Purkinje cell (primary cell): ENCODE data around the gene OR5AC2. TPM values are rescaled to one million over a fixed set of nuclear protein-coding genes. Genes with fewer than 3 reads are reported as not detected.

Source experiments
- polyA plus RNA-seq: library from polyadenylated mRNA; unstranded; fragments of >200 nt; fragmentation: Nextera tagmentation; gene quantifications from 2 replicates; pipeline ENCODE4 v1.2.1, GENCODE V29; 2014

The OR5AC2 gene
- not detected in 2 replicates for polyA plus RNA-seq

GRCh38 chr3:98086873-98087272 is at the start of gene OR5AC2:
Gene OR5AC2 (plus strand): TSS chr3:98087173. CDS start chr3:98087173, 0 bp downstream.

GRCh38 chr3:98130421-98130820 is 43.4 kb downstream of the OR5AC2 start, which contains the start of gene OR5H1:
Gene OR5H1 (plus strand): TSS chr3:98130721. CDS start chr3:98132698, 1,977 bp downstream.

Other genes with a start within 250 kb of the OR5AC2 start
- 22.9 and 46.7 TPM in 2 replicates for gene RIOX2, start 114.7 kb upstream of the OR5AC2 start, polyA plus RNA-seq
- gene GABRR3, start 51.9 kb upstream of the OR5AC2 start, polyA plus RNA-seq = not detected in 2 replicates
- gene OR5H1, start 43.5 kb downstream of the OR5AC2 start, polyA plus RNA-seq = not detected in 2 replicates
- 0.07 TPM in 1 of 2 replicates, not detected in the other for gene OR5H14, start 60.3 kb downstream of the OR5AC2 start, polyA plus RNA-seq
- gene OR5H15, start 79.5 kb downstream of the OR5AC2 start, polyA plus RNA-seq = not detected in 2 replicates
- not detected in 2 replicates for gene OR5H6, start 177.1 kb downstream of the OR5AC2 start, polyA plus RNA-seq
- not detected in 2 replicates for gene OR5H2, start 195.3 kb downstream of the OR5AC2 start, polyA plus RNA-seq